GM19372 (cell line): ENCODE results near the gene CD24.
"Not testable (repeated sequence)": the region's sequence is repeated elsewhere in the genome, so short reads cannot be mapped to it uniquely, and the experiment has no call there.

Source experiments
- ATAC-seq: cut with Tn5 transposase; IDR thresholded peaks from one replicate; pipeline ENCODE4 v1.9.1; 2021; ENCODE audit warnings: mild to moderate bottlenecking, low read depth, moderate library complexity; ENCODE audit not compliant: unreplicated experiment

The CD24 gene, protein sequence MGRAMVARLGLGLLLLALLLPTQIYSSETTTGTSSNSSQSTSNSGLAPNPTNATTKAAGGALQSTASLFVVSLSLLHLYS

GRCh38 chr6:106974336-106974998, at the start of gene CD24:
CD24 (minus strand) TSS chr6:106974729; CDS start chr6:106974646, 83 bp downstream.
- ATAC-seq: no peak

- no peak for ATAC-seq
Measured at GRCh38 chr6:107021446-107022185, 47.1 kb upstream of the CD24 start.

GRCh38 chr6:107020239-107020638, 45.7 kb upstream of the CD24 start:
- no peak for ATAC-seq

DNA sequence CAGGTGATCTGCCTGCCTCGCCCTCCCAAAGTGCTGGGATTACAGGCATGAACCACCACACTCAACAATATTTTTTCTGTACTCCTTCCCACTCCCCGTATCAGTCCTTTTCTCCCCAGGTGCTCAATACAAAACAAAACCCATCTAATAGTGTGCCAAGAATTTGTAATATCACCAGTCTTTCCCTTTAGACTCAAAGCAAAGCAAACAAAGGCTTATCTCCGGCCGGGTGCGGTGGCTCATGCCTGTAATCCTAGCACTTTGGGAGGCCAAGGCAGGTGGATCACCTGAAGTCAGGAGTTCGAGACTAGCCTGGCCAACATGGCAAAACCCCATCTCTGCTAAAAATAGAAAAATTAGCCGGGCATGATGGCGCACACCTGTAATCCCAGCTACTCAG, 45.1 kb upstream of the CD24 start:
- ATAC-seq: not testable (repeated sequence)

DNA sequence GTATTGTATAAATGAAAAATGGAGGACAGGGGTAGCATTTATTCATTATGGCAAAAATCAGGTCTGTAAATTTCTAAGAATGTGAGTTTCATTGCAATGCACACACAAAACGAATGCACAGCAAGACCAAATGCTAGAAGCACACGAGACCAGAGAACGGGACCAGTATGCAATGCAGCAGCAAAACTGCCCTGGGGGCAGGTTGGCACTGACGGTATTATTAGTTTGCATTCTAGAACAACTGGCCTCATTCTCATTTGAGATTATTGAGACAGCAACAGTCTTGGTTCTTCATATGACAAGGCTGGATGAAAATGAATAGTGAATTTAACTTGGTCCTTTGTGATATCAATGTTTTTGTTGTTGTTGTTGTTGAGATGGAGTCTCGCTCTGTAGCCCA, 44.5 kb upstream of the CD24 start:
- ATAC-seq: no peak

DNA sequence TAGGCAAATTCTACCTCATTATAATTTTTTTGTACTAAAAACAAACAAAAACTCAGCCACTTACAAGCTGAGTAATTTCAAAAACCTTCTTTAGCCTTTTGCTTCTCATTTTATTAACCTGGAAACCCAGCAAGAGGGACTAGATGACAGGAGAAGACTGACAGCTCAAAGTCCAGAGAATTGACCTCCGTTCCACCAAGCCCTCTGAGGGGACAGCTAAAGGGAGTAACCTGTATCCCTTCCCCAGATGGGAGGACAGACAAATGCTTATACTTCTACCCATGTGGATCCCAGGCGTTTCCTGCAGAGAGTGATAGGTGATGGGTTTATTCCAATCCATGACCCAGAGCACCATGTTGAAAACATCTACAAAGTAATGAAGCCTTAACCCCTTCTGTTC, 35.0 kb upstream of the CD24 start:
- ATAC-seq: no peak

- peak; percentile 65 for ATAC-seq
Measured at GRCh38 chr6:106997392-106998158, 23.0 kb upstream of the CD24 start.

DNA sequence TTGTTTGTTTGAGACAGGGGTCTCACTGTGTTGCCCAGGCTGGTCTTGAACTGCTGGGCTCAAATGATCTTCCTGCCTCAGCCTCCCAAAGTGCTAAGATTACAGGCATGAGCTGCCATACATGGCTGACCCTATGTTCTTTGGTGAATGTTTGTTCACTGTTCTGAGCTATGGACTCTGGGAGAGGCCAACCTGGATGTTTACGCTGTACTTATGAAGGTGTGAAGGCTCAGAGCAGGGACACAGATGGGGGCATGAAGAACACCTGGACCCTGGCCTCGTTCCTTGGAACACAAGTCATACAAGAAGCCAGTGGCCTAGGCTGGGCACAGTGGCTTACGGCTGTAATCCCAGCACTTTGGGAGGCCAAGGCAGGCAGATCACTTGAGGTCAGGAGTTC, 21.1 kb upstream of the CD24 start:
- ATAC-seq: no peak

DNA sequence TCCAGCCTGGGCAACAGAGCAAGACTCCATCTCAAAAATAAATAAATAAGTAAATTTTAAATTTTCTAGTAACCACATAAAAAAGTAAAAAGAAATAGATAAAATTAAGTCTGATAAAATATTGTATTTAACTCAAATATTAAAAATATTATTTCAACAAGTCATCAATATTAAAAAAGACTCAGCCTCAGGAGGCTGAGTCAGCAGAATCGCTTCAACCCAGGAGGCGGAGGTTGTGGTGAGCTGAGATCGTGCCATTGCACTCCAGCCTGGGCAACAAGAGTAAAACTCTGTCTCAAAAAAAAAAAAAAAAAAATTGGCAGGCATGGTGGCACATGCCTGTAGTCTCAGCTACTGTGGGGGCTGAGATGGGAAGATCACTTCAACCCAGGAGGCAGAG, 15.2 kb upstream of the CD24 start:
- not testable (repeated sequence) for ATAC-seq

DNA sequence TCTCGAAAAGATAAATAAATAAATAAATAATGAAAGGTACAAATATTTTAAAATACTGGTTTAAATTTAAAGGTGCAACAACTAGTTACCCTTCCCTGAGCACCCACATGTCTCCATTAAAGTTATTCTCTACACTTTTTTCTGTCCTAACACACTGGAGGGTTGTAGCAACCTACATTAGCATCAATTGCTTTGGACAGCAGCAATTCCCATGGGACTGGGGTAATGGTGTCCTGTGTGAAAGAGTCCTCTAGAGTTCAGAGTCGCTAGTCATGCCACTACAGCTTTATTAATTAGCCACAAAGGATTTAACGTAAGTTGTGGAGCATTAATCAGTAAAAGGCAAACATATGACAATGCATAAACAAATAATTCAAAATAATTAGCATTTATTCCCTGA, 14.1 kb upstream of the CD24 start:
- no peak for ATAC-seq

DNA sequence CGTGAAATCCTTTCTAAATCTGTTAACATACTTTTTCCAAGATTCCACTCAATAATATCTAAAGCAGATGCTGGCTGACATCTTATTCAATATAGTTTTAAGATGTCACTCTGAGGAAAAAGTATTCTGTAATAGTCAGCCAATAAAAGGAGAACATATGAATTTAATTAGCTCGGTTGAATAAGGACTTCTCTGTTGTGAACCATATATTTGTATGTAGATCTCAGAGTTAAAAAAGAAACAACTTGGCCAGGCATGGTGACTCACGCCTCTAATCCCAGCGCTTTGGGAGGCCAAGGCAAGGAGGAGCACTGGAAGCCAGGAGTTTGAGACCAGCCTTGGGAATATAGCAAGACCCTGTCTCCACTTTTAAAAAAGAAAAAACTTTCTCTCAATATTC, 7.4 kb upstream of the CD24 start:
- ATAC-seq: no peak

GRCh38 chr6:106980926-106981325, 6.4 kb upstream of the CD24 start:
- ATAC-seq: no peak

- ATAC-seq: no peak
Measured at GRCh38 chr6:106979435-106979884, 4.9 kb upstream of the CD24 start.

DNA sequence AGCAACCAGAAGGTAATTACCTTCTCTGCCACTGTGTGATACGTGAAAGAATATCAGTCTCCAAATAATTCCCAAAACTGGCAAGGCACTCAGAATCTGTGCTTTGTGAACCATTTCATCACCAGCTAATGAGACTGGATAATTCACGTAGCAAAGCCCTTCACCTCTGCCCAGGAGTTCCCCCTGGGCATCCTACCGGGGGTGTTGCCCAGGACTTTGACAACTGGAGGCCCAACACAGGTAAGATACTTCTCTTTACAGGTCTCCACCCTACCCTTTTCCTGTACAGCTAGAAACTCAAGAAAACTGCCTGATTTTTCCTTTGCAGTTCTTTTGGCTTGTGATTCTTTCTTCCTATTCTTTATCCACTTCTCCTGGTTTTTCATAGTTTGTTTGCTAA, 2.7 kb upstream of the CD24 start:
- no peak for ATAC-seq

DNA sequence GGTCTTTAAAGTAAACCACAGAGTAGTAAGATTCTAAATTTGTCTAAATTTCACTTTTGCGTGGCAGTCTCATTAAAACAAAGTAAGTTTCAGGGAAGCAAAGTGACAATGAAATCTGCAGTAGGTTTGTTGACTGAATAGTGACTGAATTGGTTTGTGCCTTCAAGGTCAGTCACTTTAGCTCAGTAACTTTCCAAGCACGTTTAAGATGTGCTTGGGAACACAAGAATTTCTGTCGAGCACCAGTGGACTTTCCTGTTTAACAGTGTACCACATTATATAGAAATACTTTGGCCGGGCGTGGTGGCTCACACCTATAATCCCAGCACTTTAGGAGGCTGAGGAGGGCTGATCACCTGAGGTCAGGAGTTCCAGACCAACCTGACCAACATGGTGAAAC, 1.7 kb upstream of the CD24 start:
- ATAC-seq: no peak

GRCh38 chr6:106975738-106976064, 1.2 kb upstream of the CD24 start:
- no peak for ATAC-seq

DNA sequence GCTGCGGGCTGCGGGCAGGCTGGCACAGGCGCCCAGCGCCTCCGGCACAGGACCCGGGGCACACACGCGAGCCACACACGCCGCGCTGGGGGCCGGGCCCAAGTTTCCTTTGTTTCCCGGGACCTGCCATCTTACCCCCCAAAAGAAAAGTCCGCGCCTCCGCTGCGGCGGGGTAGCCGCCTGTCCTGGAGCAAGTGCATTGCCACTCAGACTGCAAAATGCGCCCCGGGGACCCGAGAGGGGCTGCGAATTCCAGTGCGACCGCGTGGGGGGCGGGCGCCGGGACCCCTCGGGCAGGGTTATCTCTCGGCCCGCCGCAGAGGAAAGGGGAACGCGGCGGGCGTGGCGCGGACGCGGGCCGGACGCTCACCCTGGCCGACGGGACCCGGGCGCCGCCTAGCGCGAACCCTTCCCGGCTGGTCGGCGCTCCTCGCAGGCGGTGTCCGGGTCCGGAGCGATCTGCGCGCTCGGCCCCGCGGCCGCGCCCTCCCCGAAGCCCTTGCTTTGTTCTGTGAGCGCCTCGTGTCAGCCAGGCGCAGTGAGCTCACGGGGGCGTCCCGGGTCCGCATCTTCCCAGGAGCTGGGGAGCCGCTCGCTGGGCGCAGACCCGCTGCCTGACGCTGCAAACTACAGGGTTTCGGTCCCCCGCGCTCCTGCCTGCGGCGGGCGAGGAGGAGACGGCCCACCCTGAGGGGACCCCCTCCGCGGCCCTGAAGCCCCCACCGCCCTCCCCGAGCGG, 639 bp upstream of the CD24 start:
- ATAC-seq: no peak

DNA sequence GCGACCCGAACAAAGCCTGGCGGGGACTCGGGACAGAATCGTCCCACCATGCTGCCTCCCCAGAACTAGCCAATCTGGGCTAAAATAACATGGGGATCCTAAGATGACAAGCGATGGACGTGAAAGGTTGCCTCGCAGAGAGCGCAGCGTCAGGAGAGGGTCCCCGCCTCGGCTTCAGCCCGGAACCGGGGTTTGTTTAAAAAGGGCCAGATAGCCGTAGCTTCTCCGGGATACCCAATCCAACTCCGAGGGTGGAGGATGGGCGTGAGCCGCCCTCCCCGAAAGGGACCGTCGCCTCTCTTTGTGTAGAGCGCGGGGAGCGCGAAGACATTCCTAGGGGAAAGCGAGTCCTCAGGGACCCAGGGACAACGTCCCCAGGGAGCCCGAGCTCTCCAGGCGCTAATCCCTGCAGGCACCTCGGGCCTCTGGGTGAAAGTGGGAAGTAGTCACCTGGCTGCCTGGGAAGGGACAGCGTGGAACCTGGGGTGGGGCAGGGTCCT, 643 bp downstream of the CD24 start:
- no peak for ATAC-seq

- ATAC-seq: no peak
Measured at GRCh38 chr6:106973018-106973835, 1.3 kb downstream of the CD24 start.

DNA sequence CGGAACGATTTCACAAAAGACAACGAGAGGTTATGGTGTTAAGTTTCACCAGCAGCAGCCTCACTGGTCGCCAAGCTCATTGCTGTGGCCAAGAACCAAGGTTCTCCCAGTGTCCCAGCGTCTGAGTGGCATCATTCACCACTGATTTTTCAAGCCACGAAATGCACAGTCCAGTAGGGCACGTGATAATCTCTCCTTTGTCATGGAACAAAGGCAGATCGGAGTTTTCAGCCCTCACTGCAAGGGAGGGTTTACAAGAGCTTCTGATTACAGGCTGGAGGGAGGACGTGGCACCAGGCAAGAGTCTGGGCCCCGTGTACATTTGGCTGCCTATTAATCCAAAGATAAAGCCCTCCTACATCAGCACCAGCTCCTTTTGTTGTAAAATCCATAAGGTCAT, 2.0 kb downstream of the CD24 start:
- ATAC-seq: no peak
